Endometrium (tissue), 2 donors: ENCODE measurements around the gene NEDD4L.

Experiments used
- FAIRE-seq: peaks from 2 replicates; lab custom pipeline; 2012; peaks lifted over from hg19 to GRCh38; lab: Jason Lieb, UNC
- donor health status: control.
- donor health status: control.

NEDD4L gene

GRCh38 chr18:58119819-58120218, 75.8 kb downstream of the NEDD4L start:
- FAIRE-seq = no peak

GRCh38 chr18:58124475-58124874, 80.4 kb downstream of the NEDD4L start:
- FAIRE-seq = no peak

GRCh38 chr18:58125183-58125582, 81.2 kb downstream of the NEDD4L start:
- FAIRE-seq = no peak

GRCh38 chr18:58125756-58126155, 81.7 kb downstream of the NEDD4L start:
- no peak for FAIRE-seq

- no peak for FAIRE-seq
These were observed 84.7 kb downstream of the NEDD4L start for GRCh38 chr18:58128381-58129374.

- FAIRE-seq = no peak
These were observed 88.7 kb downstream of the NEDD4L start for GRCh38 chr18:58132595-58133261.

- no peak for FAIRE-seq
These were observed 91.2 kb downstream of the NEDD4L start for GRCh38 chr18:58135183-58135641.

- FAIRE-seq = no peak
These were observed 91.8 kb downstream of the NEDD4L start for GRCh38 chr18:58135701-58136331.

GRCh38 chr18:58136879-58137278, 92.9 kb downstream of the NEDD4L start:
- FAIRE-seq = no peak

- FAIRE-seq = no peak
These were observed 95.7 kb downstream of the NEDD4L start for GRCh38 chr18:58139459-58140386.

GRCh38 chr18:58140387-58141325, 96.6 kb downstream of the NEDD4L start:
- no peak for FAIRE-seq

GRCh38 chr18:58143386-58143785, 99.4 kb downstream of the NEDD4L start:
- FAIRE-seq = no peak

GRCh38 chr18:58144106-58144505, 100.1 kb downstream of the NEDD4L start:
- no peak for FAIRE-seq

GRCh38 chr18:58144671-58145285, 100.8 kb downstream of the NEDD4L start:
- FAIRE-seq = no peak

- no peak for FAIRE-seq
These were observed 102.1 kb downstream of the NEDD4L start for GRCh38 chr18:58146099-58146498.

GRCh38 chr18:58148954-58149471, 105.0 kb downstream of the NEDD4L start:
- FAIRE-seq = no peak

GRCh38 chr18:58150772-58151171, 106.7 kb downstream of the NEDD4L start:
- no peak for FAIRE-seq

GRCh38 chr18:58152216-58152615, 108.2 kb downstream of the NEDD4L start:
- no peak for FAIRE-seq

GRCh38 chr18:58152891-58153290, 108.9 kb downstream of the NEDD4L start:
- no peak for FAIRE-seq

- FAIRE-seq = no peak
These were observed 112.5 kb downstream of the NEDD4L start for GRCh38 chr18:58156516-58156915.
